ENCODE data around the gene GOLM1. TPM values are rescaled to one million over a fixed set of nuclear protein-coding genes. Genes with fewer than 3 reads are reported as not detected.
"Not testable (repeated sequence)": the region's sequence is repeated elsewhere in the genome, so short reads cannot be mapped to it uniquely, and the experiment has no call there.

Gene GOLM1
- total and polyA plus RNA-seq, 9 of the 15 experiments (the other 6 are each of a cell fraction or from before 2014, with no cell fraction given), result 0.09 to 0.96 (median 0.40) TPM; not detected in 4

- BruUV-seq (replicated peaks); H3K9ac ChIP-seq (ENCODE audit: insufficient read depth in 1 of 2, low read depth in 2 of 2, low read length in 2 of 2); FAIRE-seq; CTCF ChIA-PET (ENCODE audit: low intra/inter-chr PET ratio); in situ Hi-C loops (cut with MboI); H4K20me1 ChIP-seq (replicated peaks; ENCODE audit: control insufficient read depth, insufficient read depth, low read length); DNase-seq (ENCODE audit: extremely low read depth in 1 of 4, low spot score in 3 of 4); intact Hi-C loops (cut with micrococcal nuclease); ATAC-seq; H3K79me2 ChIP-seq (ENCODE audit: control insufficient read depth, insufficient read depth, low read length); H3K4me1 ChIP-seq (replicated peaks in 1 of 2; ENCODE audit: control insufficient read depth in 2 of 2, insufficient read depth in 2 of 2, low read length in 2 of 2); H3K9me3 ChIP-seq (replicated peaks; ENCODE audit: control insufficient read depth, insufficient read depth, low read depth, low read length); POLR2A ChIA-PET; H3K4me3 ChIP-seq; H3K36me3 ChIP-seq (ENCODE audit: control insufficient read depth, insufficient read depth, low read length); H2AFZ ChIP-seq (ENCODE audit: low read depth, low read length); H3K4me2 ChIP-seq (ENCODE audit: insufficient read depth, low read length); H3K9me1 ChIP-seq (ENCODE audit: control insufficient read depth, insufficient read depth, low read length); H3K27ac ChIP-seq (ENCODE audit: extremely low read depth, low read depth, low read length): not testable (repeated sequence)
- peak; percentile 19 for TF ChIP-seq ZNF146 (CRISPR knock-in tag; IDR thresholded peaks at IDR 0.05; ENCODE audit: unreplicated experiment)
- 5% methylated on average over 5 of the region's 7 CpGs for WGBS (ENCODE audit: insufficient coverage, low coverage, missing lambda C conversion rate)
- H3K27me3 ChIP-seq (ENCODE audit: control insufficient read depth in 2 of 2, insufficient read depth in 2 of 2, low read length in 2 of 2), result peaks cover 3 to 30% of the 10 kb centered on the region in 2 experiments; a peak in 3 of 5 replicates
Observed at GRCh38 chr9:86048018-86048742, 51.2 kb downstream of the GOLM1 start.

GRCh38 chr9:86047361-86047760 is 52.0 kb downstream of the GOLM1 start:
- no peak overlapping the region for H3K4me3 ChIP-seq
- 0 out of 2 replicates have a peak, but pooled peaks cover 5% of the 10 kb centered on the region for H4K20me1 ChIP-seq (replicated peaks; ENCODE audit: control insufficient read depth, insufficient read depth, low read length)
- WGBS (ENCODE audit: insufficient coverage, low coverage, missing lambda C conversion rate), result 16% methylated on average over 13 of the region's 13 CpGs
- H2AFZ ChIP-seq (ENCODE audit: low read depth, low read length), result no peak overlapping the region
- FAIRE-seq (no peak), ATAC-seq (no peak), DNase-seq (ENCODE audit: extremely low read depth in 1 of 4, low spot score in 3 of 4) (no peak)
- POLR2A ChIA-PET, result no interaction called here
- H3K9me3 ChIP-seq (replicated peaks; ENCODE audit: control insufficient read depth, insufficient read depth, low read depth, low read length), result no peaks in the 10 kb centered on the region
- intact Hi-C loops (cut with micrococcal nuclease), result no loop called here
- no peaks in the 10 kb centered on the region for H3K9me1 ChIP-seq (ENCODE audit: control insufficient read depth, insufficient read depth, low read length)
- H3K79me2 ChIP-seq (ENCODE audit: control insufficient read depth, insufficient read depth, low read length), result no peaks in the 10 kb centered on the region
- no peak overlapping the region for H3K4me2 ChIP-seq (ENCODE audit: insufficient read depth, low read length)
- H3K9ac ChIP-seq (ENCODE audit: insufficient read depth in 1 of 2, low read depth in 2 of 2, low read length in 2 of 2), result no peak overlapping the region
- BruUV-seq (replicated peaks), result no TSS peak
- H3K4me1 ChIP-seq (replicated peaks in 1 of 2; ENCODE audit: control insufficient read depth in 2 of 2, insufficient read depth in 2 of 2, low read length in 2 of 2), result no peaks in the 10 kb centered on the region; a peak in 1 of 5 replicates
- H3K27ac ChIP-seq (ENCODE audit: extremely low read depth, low read depth, low read length), result no peak overlapping the region
- H3K36me3 ChIP-seq (ENCODE audit: control insufficient read depth, insufficient read depth, low read length), result no peaks in the 10 kb centered on the region
- in situ Hi-C loops (cut with MboI), result no loop called here
- CTCF ChIA-PET (ENCODE audit: low intra/inter-chr PET ratio), result no interaction called here
- H3K27me3 ChIP-seq (ENCODE audit: control insufficient read depth in 2 of 2, insufficient read depth in 2 of 2, low read length in 2 of 2), result peaks cover 3 to 27% of the 10 kb centered on the region in 2 experiments; a peak in 3 of 5 replicates
- TF ChIP-seq MCM3 (IDR thresholded peaks at IDR 0.05), result no peak
- TF ChIP-seq FOXM1 (IDR thresholded peaks at IDR 0.05; ENCODE audit: low read depth), result no peak
- no peak for TF ChIP-seq FOXM1 (CRISPR knock-in tag; IDR thresholded peaks at IDR 0.05; ENCODE audit: low read depth)
- TF ChIP-seq MNT (conservative IDR thresholded peaks at IDR 0.05), result no peak
- TF ChIP-seq KDM1A (IDR thresholded peaks at IDR 0.05), result no peak
- TF ChIP-seq ZNF449 (CRISPR knock-in tag; IDR thresholded peaks at IDR 0.05), result no peak
- TF ChIP-seq BDP1 (IDR thresholded peaks at IDR 0.05; ENCODE audit: insufficient read depth, insufficient read length), result no peak
- no peak for TF ChIP-seq FOXK2 (conservative IDR thresholded peaks at IDR 0.05 in 1 of 2, IDR thresholded peaks at IDR 0.05 in 1 of 2; ENCODE audit: low read depth in 2 of 2)
- TF ChIP-seq CBX3 (IDR thresholded peaks at IDR 0.05; ENCODE audit: borderline replicate concordance in 1 of 2, low read length in 2 of 2), result no peak
- TF ChIP-seq TAF1 (IDR thresholded peaks at IDR 0.05; ENCODE audit: control insufficient read depth, extremely low read depth, insufficient read depth, low read length, severe bottlenecking), result no peak
- TF ChIP-seq ESRRB (CRISPR knock-in tag; IDR thresholded peaks at IDR 0.05; ENCODE audit: borderline replicate concordance), result no peak
- TF ChIP-seq SMAD3 (CRISPR knock-in tag; conservative IDR thresholded peaks at IDR 0.05), result no peak

All from K562 (cell line).